Mesodermal cell (in vitro differentiated cells): Measurements from ENCODE around the gene MYO5B.
A peak's percentile ranks its signal among the peaks of the same experiment; 100 is the strongest.

Source experiments
- H3K27ac ChIP-seq: 2 replicates; pipeline ENCODE4 v1.7.0; 2013; ENCODE audit warnings: mild to moderate bottlenecking, low read depth, low read length, moderate library complexity; ENCODE audit not compliant: severe bottlenecking
- H3K36me3 ChIP-seq: 2 replicates; pipeline ENCODE4 v1.7.1; 2013; ENCODE audit warnings: mild to moderate bottlenecking, low read length, moderate library complexity; ENCODE audit not compliant: control insufficient read depth, insufficient read depth
- H3K4me1 ChIP-seq: one replicate; pipeline ENCODE4 v1.7.1; 2013; ENCODE audit warnings: mild to moderate bottlenecking, low read length; ENCODE audit not compliant: insufficient read depth, control insufficient read depth, poor library complexity, severe bottlenecking
- H3K4me3 ChIP-seq: 2 replicates; pipeline ENCODE4 v1.7.0; 2013; ENCODE audit warnings: low read length, control low read depth, mild to moderate bottlenecking; ENCODE audit not compliant: insufficient read depth, poor library complexity, severe bottlenecking; ENCODE audit errors: extremely low read depth
- H3K9me3 ChIP-seq: 2 replicates; pipeline ENCODE4 v1.7.1; 2013; ENCODE audit warnings: mild to moderate bottlenecking, low read length, moderate library complexity; ENCODE audit not compliant: control insufficient read depth
- WGBS, 2 experiments: methylation state at CpG; one replicate each; pipeline ENCODE4 v1.1.5; 2013; ENCODE audit warnings: missing lambda C conversion rate in 2 of 2; ENCODE audit not compliant: insufficient coverage in 2 of 2; 5-methylcytosine and 5-hydroxymethylcytosine counted together

The MYO5B gene

DNA sequence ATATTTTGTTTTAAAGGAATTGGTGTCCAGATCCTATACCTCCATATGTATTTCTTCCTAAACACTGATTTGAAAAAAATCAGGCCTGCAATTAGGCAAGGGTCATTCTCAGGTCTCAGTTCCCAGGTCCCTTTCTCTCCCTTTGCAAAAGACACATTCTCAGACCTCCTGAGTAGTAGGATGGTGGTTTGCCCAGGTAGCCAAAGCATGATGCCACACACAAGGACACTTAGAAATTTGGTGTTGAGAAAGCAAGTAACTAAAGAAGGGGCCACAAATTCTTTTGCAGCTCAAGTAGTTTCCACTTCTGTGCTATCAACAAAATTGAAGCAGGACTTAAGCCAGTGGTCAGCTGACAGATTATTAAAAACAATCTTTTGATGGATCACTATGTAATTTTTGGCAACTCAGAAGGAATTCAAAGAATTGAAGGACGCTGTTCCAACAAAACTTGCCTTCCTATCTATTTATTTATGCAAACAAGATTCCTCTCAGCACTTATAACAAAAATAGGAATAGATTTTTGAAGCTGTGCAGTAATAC is 6.6 kb upstream of the MYO5B start:
- Histone ChIP-seq H3K4me1 (no peaks in the 10 kb centered on the region), H3K36me3 (no peaks in the 10 kb centered on the region), H3K4me3 (no peak overlapping the region), H3K9me3 (no peaks in the 10 kb centered on the region), H3K27ac (no peak overlapping the region)
- no CpG with 5 or more reads among the region's 1 CpG for WGBS, 2 experiments

DNA sequence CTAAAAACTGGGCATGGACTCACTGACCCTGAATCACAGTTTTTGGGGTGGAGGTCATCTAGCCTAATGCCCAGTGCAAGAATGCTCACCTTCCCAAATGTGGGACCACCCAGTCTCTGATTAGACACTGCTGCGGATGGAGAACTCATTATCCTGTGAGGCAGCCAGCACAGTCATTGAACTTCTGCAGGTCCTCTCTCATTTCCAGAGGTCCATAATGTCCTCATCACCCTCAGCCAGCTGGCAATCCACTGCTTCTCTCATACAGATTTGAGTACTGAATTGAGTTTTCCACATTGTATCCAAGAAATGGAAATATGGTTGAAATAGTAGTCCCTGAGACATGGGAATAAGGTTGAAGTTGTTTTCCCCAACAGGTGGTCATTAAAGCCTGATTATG is 5.0 kb upstream of the MYO5B start:
- H3K27ac ChIP-seq = no peak overlapping the region
- no peaks in the 10 kb centered on the region for H3K36me3 ChIP-seq
- H3K4me1 ChIP-seq = no peaks in the 10 kb centered on the region
- H3K4me3 ChIP-seq = no peak overlapping the region
- no peaks in the 10 kb centered on the region for H3K9me3 ChIP-seq
- 89 to 100% methylated on average over 1 of the region's 1 CpG for WGBS, 2 experiments

DNA sequence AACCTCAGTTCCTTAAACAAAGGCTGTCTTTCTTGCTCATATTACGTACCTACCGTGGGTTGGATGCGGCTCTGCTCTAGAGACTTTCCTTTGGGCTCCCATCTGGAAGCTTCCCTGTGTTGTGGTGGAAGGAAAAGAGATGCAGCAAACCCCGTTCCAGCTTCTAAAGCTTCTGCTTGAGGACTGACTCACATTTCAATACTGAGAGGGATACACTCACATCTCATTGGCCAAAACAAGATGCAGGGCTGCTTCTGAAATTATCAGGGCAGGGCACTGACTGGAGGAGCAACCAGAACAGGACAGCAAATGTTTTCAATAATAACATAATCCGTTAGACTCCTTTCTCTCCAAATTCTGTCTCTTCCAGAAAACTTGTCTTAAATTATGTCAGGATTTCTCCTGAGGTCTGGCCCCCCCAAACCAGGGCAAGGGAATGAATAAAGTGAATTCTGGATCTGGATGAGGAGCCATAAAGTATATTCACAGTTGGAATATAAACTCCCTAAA is 4.5 kb upstream of the MYO5B start:
- no peak overlapping the region for H3K27ac ChIP-seq
- no peak overlapping the region for H3K4me3 ChIP-seq
- WGBS, 2 experiments = 83 to 100% methylated on average over 1 to 3 of the region's 5 CpGs
- H3K4me1 ChIP-seq = no peaks in the 10 kb centered on the region
- no peaks in the 10 kb centered on the region for H3K36me3 ChIP-seq
- no peaks in the 10 kb centered on the region for H3K9me3 ChIP-seq

DNA sequence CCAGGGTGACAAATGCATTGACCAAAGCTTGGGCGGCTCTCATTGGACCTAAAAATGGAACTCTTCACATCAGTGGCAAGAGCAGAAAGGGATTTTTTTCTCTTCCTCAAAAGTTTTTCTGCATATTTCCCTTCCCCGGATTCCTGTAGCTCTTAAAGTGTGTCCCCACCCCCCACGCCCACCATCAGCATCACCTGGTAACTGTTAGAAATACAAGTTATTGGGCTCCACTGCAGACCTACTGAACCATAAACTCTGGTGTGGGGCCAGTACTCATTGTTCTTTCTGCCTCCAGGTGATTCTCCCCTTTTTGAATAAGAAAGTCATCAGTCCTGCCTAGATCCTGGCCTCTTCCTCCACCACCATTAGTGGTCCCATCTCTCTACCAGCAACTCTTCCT is 1.3 kb upstream of the MYO5B start:
- no peak overlapping the region for H3K27ac ChIP-seq
- 81 to 100% methylated on average over 1 to 3 of the region's 3 CpGs for WGBS, 2 experiments
- H3K9me3 ChIP-seq = no peaks in the 10 kb centered on the region
- H3K4me1 ChIP-seq = no peaks in the 10 kb centered on the region
- H3K36me3 ChIP-seq = no peaks in the 10 kb centered on the region
- no peak overlapping the region for H3K4me3 ChIP-seq

DNA sequence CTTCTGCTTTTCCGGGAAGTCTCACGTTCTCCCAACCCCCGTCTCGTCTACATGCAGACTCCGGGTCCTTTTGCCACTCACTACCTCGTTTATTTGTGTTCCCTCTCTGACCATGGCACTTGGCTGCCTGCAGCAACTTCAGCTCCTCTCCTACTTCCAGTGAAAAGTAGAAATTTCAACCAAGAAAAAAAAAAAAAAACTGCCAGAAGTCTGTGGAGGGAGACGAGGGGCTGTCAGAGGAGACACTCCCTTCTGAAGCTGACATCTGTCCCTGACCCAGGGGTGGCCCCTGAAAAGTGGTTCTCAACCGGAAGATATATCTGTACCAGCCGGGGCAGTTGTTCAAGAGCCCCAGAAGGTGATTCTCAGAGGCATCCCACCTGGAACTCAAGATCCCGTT is 742 bp upstream of the MYO5B start:
- Histone ChIP-seq H3K27ac (no peak overlapping the region), H3K4me1 (no peaks in the 10 kb centered on the region), H3K9me3 (no peaks in the 10 kb centered on the region), H3K4me3 (no peak overlapping the region), H3K36me3 (no peaks in the 10 kb centered on the region)
- 42 to 45% methylated on average over 9 to 10 of the region's 10 CpGs for WGBS, 2 experiments

DNA sequence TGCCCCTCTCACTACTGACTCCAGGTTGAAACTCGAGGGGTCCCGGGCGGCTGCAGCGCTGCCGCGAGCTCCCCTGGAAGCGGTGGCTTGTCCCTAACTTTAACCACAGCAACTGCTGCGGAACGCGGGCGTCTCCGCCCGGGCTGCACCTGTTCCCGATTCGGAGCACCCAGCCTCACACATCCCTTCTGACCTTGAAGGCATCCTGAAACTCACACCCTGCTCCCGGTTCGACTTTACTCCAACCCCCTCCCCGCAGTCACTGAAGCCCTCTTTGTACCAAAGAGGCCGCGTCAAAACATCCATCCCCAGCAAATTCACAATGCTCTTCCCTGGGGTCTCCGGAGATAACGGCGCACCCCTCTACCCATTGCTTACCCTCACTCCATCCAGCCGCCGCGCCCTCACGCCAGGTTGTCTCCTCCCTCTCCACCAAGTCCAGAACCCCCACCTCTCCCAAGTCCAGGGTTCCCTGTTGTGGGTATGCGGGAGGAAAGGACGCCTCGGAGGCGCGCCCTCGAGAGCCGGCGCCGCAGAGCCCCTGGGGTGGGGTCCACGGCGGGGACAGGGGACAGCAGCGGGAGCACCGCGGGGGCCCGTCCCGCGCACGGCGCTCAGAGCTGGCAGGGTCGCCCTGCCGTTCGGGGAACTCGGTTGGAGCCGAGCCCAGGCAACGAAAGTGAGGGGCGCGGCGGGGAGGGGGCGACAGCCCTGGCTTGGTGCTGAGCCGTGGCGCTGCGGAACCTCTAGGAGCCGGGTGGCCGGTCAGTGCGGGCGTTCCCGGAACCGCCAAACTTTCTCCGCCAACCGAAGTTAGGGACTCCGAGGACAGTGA is 934 bp downstream of the MYO5B start:
- peak overlapping the region; percentile 45 for H3K4me3 ChIP-seq
- WGBS, 2 experiments = 1 to 2% methylated on average over 48 to 54 of the region's 68 CpGs
- H3K9me3 ChIP-seq = no peaks in the 10 kb centered on the region
- no peaks in the 10 kb centered on the region for H3K4me1 ChIP-seq
- H3K36me3 ChIP-seq = no peaks in the 10 kb centered on the region
- H3K27ac ChIP-seq = no peak overlapping the region

DNA sequence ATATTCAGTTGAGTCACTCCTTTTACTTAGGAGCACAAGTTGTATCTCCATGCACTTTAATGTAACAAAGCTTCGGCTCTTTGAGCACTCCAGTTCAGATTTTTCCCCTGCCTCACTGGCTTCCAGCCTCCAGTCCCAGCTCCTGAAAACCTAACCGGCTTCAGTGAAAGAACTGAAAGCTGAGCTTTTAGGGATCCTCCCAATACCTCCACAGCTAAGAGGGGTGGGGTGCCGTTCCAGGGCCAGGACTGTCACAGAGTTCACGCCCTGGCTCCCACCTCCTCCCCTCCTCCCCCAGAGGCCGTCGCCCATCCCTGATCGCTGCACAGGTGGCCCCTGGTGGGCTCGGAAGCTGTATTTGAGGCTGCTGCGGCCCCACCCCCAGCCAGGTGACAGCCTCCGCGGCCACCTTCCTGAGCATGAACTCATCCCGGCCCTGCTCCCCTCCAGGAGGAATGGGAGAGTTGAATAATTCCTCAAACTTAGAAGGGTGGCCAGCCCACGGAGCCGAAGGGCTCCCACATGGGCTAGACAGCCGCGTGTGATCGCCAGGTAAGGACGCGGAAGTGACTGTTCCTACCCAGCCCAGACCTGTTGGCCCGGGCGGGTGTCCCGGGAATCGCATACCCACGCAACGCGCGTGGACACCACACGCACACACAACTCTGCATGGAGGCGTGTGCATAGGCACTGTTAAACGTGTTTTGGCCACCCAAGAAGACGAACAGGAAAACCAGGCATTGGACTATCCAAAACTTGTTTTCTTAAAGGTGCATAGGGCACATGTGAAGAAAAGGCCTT is 1.8 kb downstream of the MYO5B start:
- WGBS, 2 experiments = 20 to 23% methylated on average over 21 to 27 of the region's 31 CpGs
- H3K36me3 ChIP-seq = no peaks in the 10 kb centered on the region
- H3K4me3 ChIP-seq = no peak overlapping the region
- H3K27ac ChIP-seq = no peak overlapping the region
- H3K4me1 ChIP-seq = no peaks in the 10 kb centered on the region
- no peaks in the 10 kb centered on the region for H3K9me3 ChIP-seq

DNA sequence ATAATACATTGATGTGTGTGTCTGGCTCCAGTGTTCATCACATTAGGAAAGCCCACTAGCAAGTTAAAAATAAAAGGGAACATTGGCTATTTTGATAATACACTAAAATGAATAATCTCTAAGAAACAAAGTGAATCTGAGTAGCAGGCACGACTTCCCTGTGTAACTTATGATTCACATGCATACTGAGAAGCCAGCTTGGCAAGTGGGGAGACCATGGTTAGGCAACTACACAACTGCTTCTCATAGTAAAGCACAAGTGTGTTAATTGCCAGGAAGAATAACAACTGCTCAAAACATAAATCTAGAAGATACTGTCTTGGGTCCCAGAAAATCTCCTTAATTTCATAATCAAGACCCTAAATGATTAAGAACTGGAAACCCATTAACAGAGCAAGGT is 4.0 kb downstream of the MYO5B start:
- no peak overlapping the region for H3K4me3 ChIP-seq
- H3K4me1 ChIP-seq = no peaks in the 10 kb centered on the region
- H3K27ac ChIP-seq = no peak overlapping the region
- WGBS, 2 experiments = 20 to 43% methylated on average over 1 of the region's 1 CpG
- no peaks in the 10 kb centered on the region for H3K36me3 ChIP-seq
- H3K9me3 ChIP-seq = no peaks in the 10 kb centered on the region

DNA sequence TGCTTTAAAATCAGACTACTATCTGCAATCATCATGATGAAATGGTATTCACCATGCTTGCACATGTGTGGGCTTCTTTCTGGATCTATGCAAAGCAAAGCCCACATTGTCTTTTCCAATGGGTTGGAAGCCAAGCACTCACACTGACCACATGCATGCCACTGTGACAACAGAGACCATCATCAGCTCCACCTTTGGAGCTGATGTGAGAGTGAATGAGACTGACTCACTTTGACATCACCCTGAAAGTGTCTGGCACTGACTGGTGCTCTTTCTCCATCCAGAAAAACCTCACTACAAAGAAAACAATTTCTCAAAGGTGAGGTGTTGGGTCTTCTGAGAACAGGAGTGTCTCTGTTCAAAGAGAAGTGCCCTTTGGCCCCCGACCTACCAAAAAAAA is 4.7 kb downstream of the MYO5B start:
- Histone ChIP-seq H3K4me3 (no peak overlapping the region), H3K4me1 (no peaks in the 10 kb centered on the region), H3K9me3 (no peaks in the 10 kb centered on the region), H3K36me3 (no peaks in the 10 kb centered on the region), H3K27ac (no peak overlapping the region)
- WGBS, 2 experiments = no CpG with 5 or more reads among the region's 1 CpG

DNA sequence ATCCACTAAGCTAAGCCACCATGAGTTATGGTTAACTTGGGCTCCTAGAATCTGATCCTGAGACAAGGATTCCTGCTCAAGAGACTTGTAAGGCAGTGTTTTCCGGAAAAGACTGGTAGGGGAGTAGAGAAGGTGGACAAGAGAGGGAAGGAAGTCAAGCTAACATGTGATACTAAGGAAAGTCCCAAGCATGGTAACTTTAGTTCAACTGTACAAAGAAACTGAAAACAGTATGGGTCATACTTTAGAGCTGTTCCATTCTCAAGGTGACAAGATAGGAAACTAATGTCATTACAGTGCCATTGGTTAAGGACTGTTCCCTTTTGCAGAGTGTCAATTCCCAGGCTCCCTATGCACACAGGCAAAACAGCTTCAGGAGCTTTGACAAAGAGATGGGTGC is 5.8 kb downstream of the MYO5B start:
- Histone ChIP-seq H3K4me1 (no peaks in the 10 kb centered on the region), H3K27ac (no peak overlapping the region), H3K4me3 (no peak overlapping the region), H3K9me3 (no peaks in the 10 kb centered on the region), H3K36me3 (no peaks in the 10 kb centered on the region)
- 86% methylated on average over 1 of the region's 1 CpG for WGBS, 2 experiments
